Stimulated activated naive CD4-positive, alpha-beta T cell (primary cell): Measurements from ENCODE around the gene CLSTN1.
A peak's percentile ranks its signal among the peaks of the same experiment; 100 is the strongest.

Experiments
- DNase-seq, 6 experiments: peaks; one replicate each; lab custom pipeline; 2025; lab: John Stamatoyannopoulos, UW

CLSTN1 gene

GRCh38 chr1:9823943-9824701 lies at the start of gene CLSTN1:
Gene CLSTN1, minus strand, starts transcription at chr1:9823965. Its CDS starts 232 bp downstream, at chr1:9823733.
- DNase-seq = peak; percentile 71 to 86 (median 83)

- no peak for DNase-seq
These were observed 49.6 kb upstream of the CLSTN1 start for GRCh38 chr1:9873385-9873784.

- DNase-seq = no peak
These were observed 48.8 kb upstream of the CLSTN1 start for GRCh38 chr1:9872430-9873165.

- DNase-seq = no peak
These were observed 48.1 kb upstream of the CLSTN1 start for GRCh38 chr1:9871707-9872425.

GRCh38 chr1:9871021-9871420 lies 47.3 kb upstream of the CLSTN1 start:
- DNase-seq = no peak

DNA sequence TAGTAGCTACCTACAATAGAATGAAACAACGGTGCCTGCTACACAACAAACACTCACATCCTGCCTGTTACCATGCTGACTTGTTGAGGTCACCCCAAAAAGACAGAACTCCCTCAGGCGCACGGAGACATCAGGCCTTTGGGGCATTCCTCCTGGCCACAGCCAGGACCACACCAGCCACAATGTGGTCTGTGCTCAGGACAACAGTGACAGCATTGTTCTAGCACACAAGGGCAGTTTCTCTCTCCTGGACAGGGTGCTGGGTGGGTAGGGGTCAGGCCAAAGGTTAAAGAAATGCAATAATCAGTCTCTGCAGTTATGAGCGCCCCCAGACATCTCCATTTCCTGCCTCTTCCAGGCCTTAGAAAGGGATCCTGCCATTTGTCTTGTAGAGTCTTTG lies 46.8 kb upstream of the CLSTN1 start:
- DNase-seq = no peak

- no peak for DNase-seq
These were observed 46.1 kb upstream of the CLSTN1 start for GRCh38 chr1:9869831-9870251.

GRCh38 chr1:9868244-9868590 lies 44.5 kb upstream of the CLSTN1 start:
- no peak for DNase-seq

GRCh38 chr1:9867408-9868243 lies 43.9 kb upstream of the CLSTN1 start:
- peak; percentile 64 to 90 (median 82) for DNase-seq

GRCh38 chr1:9866836-9867235 lies 43.1 kb upstream of the CLSTN1 start:
- no peak for DNase-seq

DNA sequence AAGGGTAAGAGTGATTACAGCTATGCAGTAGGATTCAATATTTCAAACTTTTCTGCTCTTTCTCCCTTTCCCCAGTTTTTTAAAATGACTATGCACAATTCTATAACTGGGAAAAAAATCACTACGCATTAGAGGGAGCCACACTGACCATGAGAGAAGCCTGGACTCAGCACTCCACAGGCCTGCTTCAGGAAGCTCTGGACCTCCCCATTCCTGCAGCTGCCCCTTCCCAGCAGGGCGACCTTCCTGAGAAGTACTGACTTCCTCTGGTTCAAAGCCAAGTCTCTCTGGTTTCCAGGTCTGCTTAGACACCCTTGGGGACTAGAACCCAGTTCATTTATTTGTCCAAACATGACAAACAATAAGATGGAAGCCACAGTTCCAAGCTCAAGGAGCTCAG lies 42.0 kb upstream of the CLSTN1 start:
- no peak for DNase-seq

DNA sequence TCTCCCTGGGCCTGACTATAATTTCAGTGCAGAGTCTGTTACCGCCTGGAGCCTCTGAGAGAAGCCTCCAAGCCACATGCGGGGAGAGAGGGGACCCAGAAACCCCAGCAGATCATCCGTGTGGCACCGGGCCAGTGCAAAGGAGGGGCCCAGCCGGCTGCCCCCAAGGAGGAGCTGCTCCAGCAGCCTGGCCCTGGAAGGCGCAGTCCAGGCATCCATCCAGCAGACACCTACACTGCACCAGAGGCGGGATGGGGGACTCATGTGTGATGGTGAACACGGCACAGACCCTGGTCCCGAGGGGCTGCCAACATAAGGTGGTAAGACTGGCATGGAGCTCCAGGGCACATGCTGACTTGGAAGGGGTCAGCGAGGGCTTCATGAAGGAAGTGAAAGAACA lies 39.6 kb upstream of the CLSTN1 start:
- no peak for DNase-seq

- no peak for DNase-seq
These were observed 37.6 kb upstream of the CLSTN1 start for GRCh38 chr1:9861360-9861759.

GRCh38 chr1:9860887-9861286 lies 37.1 kb upstream of the CLSTN1 start:
- DNase-seq = no peak

- DNase-seq = no peak
These were observed 35.7 kb upstream of the CLSTN1 start for GRCh38 chr1:9859281-9860014.

DNA sequence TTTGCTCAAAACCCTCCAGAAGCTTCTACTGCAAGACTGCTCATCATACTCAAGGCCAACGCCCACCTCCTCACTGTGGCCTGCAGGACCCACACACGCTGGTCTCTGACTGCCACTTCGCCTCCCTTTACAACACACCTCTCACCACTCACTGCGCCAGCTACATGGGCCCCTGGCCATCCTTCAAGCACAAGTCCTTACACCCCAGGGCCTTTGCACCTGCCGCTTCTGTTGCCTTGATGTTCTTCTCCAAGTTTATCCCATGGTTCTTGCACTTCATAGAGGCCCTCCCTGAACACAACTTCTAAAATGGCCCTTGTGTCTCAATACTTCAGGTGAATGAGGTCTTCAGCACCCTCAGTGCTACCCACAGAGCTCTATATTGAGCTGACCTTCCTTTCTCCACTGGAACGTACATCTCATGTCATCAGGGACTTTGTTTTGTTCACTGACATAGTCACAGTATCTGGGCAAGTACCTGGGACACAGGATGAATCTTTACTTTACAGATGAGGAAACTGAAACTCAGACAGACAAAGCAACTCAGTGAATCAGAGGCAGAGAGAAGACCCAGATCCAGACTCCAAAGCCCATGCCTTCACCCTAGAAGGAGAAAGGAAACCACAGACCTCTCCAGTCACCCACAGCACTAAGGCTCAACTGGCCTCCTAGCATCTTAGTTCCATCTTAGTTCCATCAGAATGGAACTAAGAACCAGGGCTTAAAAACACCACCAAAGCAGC lies 34.7 kb upstream of the CLSTN1 start:
- no peak for DNase-seq

DNA sequence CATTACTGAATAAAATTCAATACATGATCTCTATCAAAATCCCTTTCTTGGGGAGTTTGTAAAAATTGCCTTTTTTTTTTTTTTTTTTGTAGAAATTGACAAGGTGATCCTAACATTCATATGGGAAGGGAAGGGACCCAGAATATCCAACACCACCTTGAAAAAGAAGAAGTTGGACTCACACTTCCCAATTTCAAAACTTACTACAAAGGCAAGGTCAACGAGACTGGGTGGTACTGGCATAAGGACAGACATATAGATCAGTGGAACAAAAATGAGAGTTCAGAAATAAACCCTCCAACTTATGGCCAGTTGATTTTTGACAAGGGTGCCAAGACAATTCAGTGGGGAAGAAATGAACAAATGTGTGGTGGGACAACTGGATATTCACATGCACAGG lies 31.4 kb upstream of the CLSTN1 start:
- no peak for DNase-seq

DNA sequence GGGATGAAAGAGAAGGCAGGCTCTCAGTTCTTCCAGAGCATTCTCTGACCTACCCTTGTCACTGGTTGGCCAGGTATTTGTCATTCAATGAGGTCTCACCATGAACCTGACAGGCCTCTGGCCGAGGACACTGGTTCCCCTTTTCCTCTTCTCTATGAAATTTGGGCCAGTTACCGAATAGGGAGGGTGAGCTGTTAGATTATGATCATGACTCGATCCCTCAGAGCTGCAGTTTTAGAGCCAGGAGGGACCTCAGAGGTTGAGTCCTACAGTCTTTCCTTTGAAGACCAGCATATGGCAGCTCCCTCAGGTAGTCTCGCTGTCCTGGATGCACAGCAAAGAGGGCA lies 29.5 kb upstream of the CLSTN1 start:
- no peak for DNase-seq

GRCh38 chr1:9852410-9853248 lies 28.9 kb upstream of the CLSTN1 start:
- no peak for DNase-seq

DNA sequence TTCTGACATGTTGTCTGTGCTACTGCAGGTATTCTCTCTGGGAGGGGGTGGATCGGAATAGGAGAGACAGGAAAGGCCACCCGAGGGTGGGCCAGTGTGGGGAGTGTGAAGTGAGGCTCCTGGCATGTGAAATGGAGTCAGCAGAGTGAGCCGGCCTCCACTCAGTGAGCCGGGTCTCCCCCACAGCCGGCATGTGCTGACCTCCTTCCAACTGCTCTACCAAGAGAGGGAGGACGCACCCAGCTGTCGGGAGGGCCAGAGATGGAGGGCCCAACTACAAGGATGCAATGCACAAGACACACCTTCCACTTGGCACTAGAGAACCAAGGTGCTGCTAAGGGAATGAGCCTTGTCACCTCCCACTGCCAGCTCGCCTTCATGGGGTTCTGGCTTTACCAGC lies 28.2 kb upstream of the CLSTN1 start:
- no peak for DNase-seq
